Activated T-cell treated with anti-CD3 and anti-CD28 coated beads for 1 hour (primary cell): ENCODE data around the gene CRX.
A peak's percentile ranks its signal among the peaks of the same experiment; 100 is the strongest.
"Not testable (repeated sequence)": the region's sequence is repeated elsewhere in the genome, so short reads cannot be mapped to it uniquely, and the experiment has no call there.

Experiments used
- DNase-seq: peaks from one replicate; pipeline ENCODE4 v3.0.0-alpha.2; 2020; ENCODE audit warnings: low read depth

CRX gene

DNA sequence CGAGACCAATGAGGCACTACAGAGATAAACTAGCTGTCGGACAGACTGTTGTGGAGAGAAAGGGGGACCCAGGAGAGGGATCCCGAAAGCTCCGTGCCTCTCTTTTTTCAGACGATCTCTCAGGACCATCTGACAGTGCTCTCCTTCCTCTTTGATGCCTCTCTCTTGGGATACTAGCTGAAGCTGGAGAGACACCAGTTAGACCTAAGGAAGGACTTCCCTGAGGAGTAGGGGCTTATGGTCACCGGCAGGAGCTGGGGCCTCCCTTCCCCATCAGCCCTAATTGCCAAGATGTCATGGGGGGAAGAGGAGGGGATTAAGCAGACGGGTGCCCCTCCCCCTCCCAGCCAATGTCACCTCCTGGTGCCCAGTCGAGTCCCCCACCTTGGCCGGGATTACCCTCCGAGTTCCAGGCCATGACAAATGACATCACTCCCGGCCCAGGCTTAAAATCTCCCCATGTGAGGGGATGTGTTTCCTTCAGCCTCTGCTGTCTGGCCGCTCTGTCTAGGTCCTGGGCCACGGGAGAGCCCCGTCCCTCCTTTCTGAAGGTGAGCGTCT, at the start of gene CRX:
TSS of gene CRX (plus strand) at position 478 of the 561 bp plus-strand sequence. CDS start 12,507 bp downstream, outside the sequence.
- DNase-seq: no peak

DNA sequence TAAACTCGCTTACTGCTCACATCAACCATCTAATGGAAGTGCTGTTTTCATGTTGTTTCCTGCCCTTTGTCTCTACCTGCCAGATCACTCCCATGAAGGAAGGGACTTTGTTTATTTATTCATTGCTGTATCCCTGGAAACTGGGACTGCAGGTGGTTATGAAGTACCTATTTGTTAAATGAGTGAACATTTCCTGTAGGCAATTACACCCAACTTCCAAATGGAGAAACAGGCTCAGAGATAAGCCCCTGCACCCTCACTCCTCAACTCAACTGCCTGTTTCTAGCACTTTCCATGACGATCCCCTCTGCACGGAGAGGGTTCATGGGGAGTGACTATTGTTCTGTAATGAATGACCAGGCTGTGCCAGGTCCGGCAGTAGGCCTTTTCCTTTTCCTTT, 45.2 kb upstream of the CRX start:
- DNase-seq: no peak

DNA sequence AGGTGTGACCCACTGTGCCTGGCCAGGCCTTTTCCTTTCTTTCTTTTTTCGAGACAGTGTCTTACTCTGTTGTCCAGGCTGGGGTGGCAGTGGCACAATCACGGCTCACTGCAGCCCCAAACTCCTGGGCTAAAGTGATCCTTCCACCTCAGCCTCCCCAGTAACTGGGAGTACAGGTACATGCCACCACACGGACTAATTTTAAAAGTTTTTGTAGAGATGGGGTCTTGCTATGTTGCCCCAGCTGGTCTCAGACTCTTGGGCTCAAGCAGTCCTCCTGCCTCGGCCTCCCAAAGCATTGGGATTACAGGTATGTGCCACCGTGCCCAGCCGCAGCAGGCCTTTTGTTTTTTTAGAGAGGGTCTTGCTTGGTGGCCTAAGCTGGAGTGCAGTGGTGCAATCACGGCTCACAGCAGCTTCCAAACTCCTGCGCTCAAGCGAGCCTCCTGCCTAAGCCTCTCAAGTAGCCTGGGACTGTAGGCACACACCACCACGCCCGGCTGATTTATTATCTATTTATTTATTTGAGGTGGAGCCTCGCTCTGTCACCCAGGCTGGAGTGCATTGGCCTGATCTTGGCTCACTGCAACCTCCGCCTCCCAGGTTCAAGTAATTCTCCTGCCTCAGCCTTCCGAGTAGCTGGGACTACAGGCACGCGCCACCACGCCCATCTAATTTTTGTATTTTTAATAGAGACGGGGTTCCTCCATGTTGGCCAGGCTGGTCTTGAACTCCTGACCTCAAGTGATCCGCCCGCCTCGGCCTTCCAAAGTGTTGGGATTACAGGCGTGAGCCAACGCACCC, 44.3 kb upstream of the CRX start:
- not testable (repeated sequence) for DNase-seq

DNA sequence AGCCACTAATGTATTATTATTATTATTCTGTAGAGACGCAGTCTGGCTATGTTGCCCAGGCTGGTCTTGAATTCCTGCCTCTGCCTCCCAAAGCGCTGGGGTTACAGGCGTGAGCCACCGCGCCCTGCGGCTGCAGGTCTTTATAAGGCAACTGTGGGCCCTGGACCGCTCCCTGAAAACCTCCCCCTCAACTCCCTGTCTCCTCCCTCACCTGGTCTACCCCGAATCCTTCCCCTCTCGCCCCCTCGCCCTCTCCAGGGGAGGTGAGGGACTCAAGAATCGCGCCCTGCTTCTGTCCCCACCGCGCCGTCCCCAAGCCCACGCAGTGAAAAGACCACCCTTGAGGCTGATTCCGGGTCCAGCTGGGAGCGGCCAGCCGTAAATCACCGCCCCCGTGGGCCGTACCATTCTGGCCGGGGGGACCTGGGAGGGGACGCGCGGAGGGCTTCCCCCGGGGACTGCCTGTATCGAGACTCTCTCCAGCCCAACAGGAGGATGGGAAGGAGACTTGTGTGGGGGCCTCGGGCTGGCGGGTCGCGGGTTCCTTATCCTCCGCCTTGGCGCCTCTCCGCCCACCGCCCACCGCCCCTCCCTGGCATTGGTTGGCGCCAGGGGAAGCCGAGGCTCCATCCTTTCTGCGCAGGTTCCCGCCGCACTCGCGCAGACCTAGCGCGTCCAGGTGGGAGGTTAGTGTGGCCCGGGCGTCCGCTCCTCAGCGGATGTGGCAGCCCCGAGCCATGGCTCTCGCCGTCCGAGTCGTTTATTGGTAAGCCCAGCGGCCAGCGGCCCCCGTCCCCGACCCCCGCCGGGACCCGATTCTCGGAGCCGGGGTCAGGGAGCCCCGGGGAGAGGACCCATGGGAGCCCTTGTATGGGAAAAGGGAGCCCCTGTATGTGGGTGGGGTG, 43.4 kb upstream of the CRX start, which contains the start of gene SELENOW:
TSS of gene SELENOW (plus strand) at position 655 of the 905 bp plus-strand sequence. CDS start at position 738, 83 bp downstream.
- peak; percentile 74 for DNase-seq

DNA sequence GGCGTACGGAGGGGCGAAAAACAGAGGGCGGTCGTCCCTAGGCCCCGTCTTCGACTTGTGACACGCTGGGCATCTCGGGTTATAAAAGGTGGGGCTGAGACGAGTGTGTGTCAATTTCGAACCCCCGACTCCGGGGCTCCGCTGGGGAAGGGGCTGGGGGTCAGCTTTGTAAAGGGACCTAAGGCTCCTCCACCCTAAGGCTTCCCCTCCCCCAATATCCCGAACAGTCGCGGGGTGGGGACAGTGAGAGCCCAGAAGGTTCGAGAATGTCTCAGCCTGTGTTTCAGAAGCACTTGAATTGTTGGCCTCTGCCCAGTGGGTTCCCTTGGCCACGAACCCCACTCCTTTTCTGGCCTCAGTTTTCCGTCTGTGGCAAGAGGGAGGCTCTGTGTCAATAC, 42.8 kb upstream of the CRX start:
- DNase-seq: no peak

DNA sequence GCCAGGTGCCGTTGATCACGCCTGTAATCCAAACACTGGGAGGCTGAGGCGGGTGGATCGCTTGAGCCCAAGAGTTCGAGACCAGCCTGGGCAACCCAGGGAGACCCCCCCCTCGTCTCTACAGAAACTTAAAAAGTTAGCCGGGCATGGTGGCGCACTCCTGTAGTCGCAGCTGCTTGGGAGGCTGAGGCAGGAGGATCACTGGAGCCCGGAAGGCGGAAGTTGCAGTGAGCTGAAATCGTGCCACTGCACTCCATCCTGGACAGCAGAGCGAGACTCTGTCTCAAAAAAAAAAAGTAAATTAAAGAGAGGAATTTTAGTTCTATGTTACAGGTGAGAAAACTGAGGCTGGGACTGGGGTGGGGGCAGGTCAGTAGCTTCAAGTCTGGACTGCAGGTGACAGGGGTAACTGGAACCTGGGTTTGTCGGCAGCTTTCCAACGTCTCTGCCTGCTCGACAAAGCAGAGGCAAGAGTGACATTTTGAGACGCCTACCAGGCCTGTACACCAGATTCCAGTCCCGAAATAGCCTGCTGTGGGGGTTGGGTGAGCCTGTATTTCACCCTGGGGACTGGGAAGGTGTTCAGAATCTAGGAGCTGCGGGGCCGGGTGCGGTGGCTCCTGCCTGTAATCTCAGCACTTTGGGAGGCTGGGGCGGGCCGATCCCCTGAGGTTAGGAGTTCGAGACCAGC, 42.1 kb upstream of the CRX start:
- no peak for DNase-seq

DNA sequence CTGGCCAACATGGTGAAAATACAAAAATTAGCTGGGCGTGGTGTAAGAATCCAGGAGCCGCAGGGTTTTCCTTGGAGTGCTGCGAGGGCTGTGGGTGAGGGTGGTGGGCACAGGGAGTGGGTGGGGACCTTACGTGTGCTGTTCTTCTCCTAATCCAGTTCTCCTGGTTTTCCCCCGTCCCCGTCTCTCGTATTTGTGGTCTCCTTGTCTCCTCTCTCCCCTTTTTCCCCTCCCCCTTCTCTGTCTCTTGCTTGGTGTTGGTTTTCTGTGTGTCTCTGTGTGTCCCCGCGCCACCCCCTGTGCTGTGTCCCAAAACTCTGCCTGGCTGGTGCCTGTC, 41.6 kb upstream of the CRX start:
- no peak for DNase-seq

DNA sequence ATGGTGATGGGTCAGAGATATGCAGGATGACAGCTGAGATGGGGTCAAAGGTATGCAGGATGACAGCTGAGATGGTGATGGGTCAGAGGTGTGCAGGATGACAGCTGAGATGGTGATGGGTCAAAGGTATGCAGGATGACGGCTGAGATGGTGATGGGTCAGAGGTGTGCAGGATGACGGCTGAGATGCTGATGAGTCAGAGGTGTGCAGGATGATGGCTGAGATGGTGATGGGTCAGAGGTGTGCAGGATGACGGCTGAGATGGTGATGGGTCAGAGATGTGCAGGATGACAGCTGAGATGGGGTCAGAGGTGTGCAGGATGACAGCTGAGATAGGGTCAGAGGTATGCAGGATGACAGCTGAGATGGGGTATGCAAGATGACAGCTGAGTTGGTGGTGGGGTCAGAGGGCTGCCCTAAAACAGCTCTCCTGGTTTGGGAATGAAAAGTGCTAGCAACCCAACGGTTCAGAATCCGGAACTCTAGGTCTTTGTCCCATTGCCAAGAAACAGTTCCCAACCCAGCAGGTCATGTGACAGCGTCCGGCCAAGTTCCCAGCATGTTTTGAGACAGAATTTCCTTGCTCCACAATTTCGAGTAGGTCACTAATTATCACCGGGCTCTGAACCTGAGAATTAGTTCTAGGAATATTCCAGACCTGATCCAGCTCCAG, 40.0 kb upstream of the CRX start:
- DNase-seq: no peak

DNA sequence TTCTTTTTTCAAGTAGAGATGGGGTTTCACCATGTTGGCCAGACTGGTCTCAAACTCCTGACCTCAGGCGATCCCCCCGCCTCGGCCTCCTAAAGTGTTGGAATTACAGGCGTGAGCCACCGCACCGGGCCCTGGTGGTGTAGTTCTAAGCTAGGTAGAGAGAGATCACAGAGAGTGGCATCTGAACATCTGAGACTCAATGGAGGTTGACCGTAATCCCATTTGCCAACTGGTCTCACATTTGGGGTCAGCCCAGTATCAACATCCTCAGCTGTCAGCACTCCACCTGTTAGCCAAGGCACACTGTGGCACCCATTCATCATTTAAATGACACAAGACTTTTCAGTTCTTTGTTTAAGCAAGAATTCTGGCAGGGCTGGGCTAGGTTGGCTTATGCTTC, 35.2 kb upstream of the CRX start:
- no peak for DNase-seq

DNA sequence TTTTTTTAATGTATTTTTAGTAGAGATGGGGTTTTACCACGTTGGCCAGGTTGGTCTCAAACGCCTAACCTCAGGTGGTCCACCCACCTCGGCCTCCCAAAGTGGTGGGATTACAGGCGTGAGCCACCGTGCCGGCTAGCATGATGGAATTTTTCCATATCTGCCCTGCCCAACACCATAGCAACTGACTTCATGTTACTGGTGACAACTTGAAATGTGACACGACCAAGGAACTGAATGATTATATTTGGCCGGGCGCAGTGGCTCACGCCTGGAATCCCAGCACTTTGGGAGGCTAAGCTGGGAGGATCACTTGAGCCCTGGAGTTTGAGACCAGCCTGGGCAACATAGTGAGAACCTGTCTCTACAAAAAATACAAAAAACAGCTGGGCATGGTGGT, 34.4 kb upstream of the CRX start:
- not testable (repeated sequence) for DNase-seq

DNA sequence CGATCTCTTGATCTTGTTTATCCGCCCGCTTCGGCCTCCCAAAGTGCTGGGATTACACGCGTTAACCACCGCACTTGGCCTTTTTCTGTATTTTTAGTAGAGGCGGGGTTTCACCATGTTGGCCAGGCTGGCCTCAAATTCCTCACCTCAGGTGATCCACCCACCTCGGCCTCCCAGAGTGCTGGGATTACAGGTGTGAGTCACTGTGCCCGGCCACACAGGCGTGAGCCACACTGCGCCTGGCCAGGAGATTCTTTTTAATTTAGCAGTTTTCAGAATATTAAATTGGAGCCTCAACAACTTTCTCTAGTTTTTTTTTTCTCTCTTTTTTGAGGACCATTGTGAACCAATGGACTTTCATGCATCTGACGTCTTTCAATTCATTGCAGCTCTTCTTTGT, 31.9 kb upstream of the CRX start:
- DNase-seq: not testable (repeated sequence)

DNA sequence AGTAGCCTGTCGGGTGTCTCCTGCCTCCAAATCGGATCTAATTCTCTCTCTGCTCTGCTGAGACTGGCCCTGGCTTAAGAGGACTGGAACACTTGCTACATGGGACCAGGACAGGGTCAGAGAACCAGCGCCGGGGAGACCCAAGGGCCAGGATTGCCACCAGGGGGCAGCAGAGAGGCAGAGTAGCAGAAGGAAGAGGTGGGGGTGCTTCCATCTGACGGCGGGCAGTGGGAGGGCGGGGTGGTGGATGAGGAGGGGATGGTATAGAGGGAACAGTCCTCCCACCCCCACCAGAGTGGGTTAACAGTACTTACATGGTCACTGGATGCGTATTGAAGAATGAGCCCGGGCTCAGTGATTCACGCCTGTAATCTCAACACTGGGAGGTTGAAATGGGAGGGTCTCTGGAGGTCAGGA, 31.3 kb upstream of the CRX start:
- peak; percentile 93 for DNase-seq

DNA sequence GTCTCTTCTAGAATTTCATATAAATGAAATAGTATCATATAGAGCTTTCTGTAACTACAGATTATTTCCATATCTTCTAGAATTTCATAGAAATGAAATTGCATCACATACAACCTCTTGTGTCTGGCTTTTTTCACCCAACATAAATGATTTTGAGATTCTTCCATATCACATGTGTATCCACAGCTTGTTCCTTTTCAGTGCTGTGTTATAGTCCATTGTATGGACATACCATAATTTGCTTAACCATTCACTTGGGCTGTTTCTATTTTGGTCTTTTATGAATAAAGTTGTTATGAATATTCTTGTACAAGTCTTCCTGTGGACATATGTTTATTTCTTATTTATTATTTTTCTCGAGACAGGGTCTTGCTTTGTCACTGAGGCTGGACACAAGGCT, 29.1 kb upstream of the CRX start:
- DNase-seq: no peak

DNA sequence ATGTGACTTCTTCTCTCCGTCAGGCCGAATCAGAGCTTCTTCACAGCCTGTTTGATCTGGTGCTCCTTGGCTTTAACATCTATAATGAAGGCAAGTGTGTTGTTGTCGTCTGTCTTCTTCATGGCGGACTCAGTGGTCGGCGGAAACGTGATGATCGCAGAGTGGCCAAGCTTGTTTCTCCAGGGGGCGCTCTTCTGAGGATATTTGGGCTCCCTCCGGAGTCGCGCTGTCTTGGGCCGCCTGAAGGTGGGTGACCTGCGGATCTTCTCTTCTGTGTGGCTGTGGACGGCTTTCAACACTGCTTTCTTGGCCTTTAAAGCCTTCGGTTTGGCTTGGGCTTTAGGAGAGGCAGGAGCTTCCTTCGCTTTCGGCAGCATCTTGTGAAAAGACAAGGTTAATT, 27.2 kb upstream of the CRX start:
- no peak for DNase-seq

DNA sequence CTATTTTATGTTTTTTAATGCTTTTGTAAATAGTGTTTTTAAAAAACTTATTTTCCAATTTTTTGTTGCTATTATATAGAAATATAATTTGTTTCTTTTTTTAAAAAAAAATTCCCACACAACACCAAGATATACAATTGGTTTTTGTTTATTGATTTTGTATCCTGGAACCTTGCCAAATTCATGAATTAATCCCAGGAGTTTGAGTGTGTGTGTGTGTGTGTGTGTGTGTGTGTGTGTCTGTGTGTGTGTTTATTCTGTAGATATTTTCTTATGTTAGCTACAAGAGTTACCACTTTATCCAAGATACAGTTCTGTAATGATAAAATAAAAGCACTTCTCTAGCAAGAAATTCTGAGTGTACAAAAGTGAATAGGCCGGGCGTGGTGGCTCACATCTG, 25.0 kb upstream of the CRX start:
- DNase-seq: no peak

DNA sequence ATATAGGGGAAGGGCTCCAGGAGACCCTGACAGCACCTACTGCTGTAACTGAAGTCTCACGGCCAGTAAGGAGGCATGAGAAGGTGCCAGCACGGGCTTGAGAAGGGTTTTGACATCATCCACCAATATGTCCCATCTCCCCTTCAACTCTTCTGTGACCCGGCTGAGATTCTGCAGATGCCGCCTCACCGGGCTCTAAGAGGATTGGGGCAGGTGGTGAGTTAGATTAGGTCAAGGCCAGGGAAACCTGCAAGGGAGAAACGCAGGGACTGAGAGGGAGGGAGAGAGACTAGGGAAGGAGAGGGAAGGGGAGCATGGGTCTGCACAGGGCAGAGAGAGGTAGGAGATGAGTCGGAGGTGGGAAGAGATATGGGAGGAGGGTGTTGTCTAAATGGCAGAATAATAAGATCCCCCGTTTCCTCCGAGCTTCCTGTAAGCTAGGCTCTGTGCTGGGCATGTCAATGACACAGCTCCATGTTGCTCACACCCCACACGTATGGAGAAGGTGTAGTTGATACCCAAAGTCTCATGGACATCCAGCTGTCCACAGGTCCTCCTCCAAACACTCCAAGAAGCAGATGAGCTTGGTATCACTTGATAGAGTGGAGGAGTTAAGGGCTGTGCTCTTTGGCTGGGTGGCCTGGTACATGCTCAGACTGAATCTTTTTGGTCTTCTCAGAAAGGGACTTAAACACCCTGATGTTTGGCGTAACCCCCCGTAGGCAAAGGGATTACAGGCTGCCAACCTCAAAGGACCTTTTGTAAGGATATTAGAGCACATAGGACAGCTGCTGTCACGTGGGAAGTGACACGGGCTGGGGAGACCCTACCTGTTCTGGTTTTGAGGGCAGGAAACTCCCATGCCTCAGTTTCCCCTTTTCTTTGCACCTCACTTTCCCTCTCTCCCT, 23.5 kb upstream of the CRX start:
- DNase-seq: no peak

DNA sequence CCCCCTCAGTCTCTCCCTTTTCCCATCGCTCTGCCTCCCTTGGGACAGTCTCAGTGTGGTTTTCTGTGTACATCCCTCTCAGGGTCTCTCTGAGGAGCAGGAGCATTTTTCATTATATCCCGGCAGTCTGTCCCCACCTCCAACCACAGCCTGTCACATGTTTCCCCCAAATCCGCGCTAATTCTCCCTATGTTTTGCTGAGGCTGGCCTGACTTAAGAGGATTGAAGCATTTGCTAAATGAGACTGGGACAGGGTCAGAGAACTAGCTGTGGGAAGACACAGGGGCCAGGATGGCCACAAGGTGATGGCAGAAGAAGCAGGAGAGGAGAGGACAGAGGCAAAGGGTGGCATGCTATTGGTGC, 22.9 kb upstream of the CRX start:
- DNase-seq: no peak

DNA sequence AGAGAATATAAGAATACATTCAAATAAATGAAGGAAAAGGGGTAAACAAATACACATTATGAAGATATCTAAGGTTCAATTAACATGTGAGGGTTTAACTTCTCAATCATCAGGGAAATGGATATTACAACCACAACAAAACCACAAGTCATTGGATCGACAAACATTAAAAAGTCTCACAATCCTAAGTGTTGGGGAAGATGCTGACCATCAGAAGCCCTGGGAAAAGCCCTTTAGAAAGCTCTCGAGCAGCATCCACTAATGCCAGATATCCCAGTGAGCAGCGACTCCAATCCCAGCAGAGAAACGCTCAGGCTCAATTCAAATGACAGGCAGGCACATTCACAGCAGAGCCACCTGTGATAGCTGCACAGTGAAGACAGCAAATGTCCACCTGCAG, 20.5 kb upstream of the CRX start:
- no peak for DNase-seq

DNA sequence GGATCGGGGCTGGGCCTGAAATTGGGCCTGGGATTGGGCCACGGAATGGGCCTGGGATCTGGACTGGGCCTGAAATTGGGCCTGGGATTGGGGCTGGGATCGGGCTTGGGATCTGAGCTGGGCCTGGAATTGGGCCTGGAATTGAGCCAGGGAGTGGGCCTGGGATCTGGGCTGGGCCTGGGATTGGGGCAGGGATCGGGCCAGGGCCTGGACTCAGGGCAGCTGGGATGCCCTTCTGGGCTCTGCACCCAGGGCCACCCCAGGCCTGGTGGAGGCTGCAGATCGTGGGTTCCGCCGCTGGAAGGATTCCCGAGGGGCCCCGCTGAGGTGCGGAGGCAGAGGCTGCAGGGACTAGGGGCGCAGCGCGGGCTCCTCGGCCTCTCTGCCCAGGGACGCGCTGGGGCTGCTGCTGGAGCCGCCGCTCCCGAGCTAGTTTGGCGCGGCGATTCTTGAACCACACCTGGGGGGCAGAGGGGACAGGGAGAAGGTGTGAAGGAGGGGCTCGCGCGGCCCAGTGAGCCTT, 19.2 kb upstream of the CRX start:
- no peak for DNase-seq

DNA sequence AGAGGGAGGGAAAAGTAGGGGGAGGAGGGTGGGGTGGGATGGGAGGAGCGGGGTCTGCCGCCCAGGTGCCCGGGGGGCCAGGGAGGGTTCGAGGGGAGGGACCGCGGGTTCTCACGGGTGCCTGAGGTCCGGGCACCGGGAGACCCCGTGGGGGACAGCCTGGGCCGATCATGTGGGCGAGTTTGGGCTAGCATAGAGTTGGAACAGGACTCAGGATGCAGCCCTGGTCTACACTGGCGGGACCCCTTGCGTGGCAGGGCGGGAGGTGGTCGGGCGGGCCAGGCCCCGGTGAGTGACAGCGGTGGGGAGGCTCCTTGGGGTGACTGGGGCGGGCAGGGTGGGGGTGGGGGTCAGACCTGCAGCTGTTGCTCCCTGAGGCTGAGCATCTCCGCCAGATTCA, 18.6 kb upstream of the CRX start:
- not testable (repeated sequence) for DNase-seq
